ENCODE results near the gene TMEM231.

DNA sequence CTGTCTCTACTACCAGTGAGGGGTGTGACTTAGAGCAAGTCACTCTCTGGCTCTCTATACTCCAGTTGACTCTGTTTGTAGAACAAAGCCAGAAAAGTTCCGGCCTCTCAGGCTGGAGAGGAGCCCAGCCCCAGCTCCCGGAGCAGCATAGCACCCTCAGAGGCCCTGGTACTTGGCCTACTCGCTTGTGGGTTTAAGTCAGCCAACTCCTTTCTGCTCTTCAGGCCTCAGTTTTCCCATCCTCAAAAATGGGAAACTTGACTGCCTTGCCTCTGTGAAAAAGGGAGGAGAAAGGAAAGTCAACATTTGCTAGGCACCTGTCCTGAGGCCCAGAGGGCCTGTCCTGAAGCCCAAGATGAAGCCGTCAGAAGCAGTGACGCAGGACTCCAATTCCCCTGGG is 61.9 kb downstream of the TMEM231 start:
- TF ChIP-seq SIN3A (IDR thresholded peaks at IDR 0.05; ENCODE audit: borderline replicate concordance, insufficient read depth, low read length) (no peak), TAF1 (IDR thresholded peaks at IDR 0.05; ENCODE audit: borderline replicate concordance, insufficient read depth, low read length) (no peak), POLR2AphosphoS5 (IDR thresholded peaks at IDR 0.05; ENCODE audit: low read depth, low read length) (no peak), FOXP2 (optimal IDR thresholded peaks at IDR 0.05; ENCODE audit: borderline replicate concordance, extremely low read depth, extremely low read length, insufficient read depth) (no peak), REST (IDR thresholded peaks at IDR 0.05; ENCODE audit: insufficient read depth in 1 of 2, low read depth in 2 of 2, low read length in 2 of 2) (no peak)
